NCI-H146 treated with DMSO at 0.1 percent for 48 hours (cell line): ENCODE measurements around the gene DDIT4.

ENCODE experiments used
- DNase-seq: peaks from one replicate; lab custom pipeline; 2025; ENCODE audit not compliant: unreplicated experiment; lab: John Stamatoyannopoulos, UW

DDIT4 gene

DNA sequence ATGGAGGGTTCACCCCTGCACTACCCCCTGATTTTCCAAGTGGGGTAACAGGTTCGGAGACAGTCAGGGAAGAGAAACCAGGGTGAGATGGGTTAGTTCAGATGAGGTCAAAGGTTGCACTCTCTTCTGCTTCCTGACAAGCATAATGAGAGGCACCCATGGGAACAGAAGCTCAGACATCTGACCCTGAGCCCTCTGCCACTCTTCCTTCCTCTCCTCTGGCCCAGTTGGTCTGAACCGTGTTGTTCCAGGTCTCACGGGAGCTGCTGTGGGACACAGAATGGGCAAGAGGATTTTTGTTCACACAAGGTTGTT, 42.6 kb downstream of the DDIT4 start:
- DNase-seq, result no peak

DNA sequence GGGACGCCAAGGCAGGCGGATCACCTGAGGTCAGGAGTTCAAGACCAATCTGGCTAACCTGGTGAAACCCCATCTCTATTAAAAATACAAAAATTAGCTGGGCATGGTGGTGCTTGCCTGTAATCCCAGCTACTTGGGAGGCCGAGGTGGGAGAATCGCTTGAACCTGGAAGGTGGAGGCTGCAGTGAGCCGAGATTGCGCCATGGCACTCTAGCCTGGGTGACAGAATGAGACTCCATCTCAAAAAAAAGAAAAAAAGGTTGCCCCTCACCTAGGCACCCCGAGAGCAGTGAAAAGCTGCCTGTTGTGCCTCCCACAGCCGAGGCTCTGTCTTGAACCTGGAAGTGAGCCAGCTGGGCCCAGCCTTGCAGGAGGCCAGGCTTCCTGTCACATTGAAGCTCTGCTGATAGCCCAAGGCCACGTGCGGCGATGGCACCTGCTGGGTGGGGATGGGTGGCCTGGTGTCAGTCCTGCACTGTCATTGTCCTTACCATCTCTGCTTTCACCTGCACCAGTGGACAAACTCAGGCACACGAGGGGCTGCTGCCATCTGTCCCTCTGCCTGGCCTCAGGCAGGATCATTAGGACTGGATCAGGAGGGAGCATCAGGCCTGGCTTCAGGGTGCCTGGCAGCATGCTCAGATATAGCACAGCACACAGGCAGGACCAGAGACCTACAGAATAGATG, 43.2 kb downstream of the DDIT4 start:
- peak; percentile 76 for DNase-seq

DNA sequence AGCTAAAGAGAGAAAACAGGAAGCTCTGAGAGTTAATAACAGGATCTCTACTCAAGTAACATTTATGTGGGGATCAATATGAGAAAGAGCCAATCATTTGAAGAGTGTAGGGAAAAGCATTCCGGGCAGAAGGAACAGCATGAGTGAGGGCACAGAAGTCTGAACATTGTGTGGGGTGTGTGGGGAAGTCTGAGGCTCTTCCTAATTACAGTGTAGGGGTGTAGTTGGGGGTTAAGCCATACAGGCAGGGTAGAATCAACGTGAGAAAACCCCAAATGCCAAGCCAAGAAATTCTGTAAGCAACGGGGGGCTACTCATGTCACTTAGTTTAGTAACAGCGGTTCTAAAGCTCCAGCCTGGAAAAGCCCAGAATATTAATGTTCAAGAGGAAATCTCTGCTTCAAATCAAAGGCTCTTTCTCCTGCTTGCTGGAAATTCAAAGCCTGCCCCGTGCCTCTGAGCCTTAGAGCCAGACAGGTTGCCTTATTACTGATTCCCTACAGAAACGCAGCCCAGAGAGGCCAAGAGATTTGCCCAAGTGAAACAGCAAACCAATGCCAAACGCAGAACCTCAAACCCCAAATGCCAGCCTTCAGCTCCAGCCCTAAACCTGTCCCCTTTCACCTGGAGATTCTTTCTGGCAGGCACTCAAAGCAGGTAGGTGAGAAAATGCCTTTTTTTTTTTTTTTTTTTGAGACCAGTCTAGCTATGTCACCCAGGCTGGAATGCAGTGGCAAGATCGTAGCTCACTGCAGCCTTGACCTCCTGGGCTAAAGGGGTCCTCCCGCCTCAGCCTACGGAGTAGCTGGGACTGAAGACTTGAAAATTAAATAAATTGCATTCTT, 44.9 kb downstream of the DDIT4 start:
- DNase-seq, result no peak

DNA sequence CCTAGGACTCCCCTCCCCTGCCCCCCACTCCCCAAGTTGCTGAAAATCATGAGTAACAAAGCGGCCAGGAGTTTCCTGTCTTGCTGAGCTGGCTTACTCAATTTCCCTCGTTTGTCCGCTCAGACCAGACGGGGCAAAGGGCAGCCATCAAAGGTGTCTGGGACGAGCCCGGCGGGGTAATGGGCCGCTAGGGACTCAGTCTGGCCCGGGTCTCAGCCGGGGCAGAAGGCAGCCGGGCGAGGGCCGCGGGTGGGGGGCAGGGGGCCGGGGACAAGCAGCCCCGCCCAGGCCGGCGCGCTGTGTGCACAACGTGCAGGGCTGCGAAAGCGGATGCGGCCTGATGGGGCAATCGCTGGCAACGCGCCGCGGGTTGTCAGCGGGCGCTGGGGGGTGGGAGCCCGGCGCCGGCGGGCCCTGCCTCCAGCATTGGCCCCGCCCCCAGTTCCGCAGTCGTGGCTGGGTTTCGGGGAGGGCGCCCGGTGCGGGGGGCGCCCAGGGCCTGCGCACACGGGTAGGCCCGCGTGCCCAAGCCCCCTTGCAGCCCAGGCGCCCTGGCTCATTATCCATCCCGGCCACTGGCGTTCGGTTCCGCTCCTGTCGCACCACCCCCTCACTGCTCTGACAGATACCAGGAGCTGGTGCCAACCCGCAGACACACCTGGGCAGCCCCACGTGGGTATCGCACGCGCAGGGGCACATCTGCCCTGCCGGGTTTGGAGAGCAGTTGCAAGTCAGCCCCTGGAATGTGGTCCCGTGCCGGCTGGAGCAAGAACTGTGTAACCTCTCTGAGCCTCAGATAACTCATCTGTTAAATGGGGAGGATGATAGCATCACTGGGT, 45.9 kb downstream of the DDIT4 start:
- DNase-seq, result peak; percentile 43

DNA sequence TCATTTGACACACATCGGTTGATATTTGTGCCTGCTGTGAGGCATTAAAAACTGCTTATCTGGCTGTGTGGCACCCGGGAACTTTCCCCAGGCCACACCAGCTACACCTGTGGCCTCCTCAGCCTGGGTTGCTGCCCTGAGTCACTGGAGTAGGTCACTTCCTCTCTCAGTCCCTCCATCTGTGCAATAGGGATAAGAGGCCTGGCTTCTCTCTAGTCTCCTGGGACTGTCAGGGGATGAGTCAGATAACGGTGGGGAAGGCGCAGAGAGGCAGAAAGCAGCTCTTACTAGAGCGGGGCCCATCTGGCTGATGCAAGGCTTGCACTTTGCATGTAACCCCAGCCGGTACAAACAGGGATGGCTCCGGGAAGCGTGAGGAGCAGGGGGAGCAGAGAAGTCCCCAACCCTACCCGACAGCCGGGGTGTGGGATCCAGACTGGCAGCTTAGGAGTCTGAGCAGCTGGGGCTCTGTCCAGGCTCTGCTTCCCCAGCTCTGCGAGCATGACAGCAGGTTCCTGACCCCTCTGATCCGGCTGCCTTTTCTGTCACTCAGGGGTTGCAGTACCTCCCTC, 47.0 kb downstream of the DDIT4 start:
- DNase-seq, result peak; percentile 27

DNA sequence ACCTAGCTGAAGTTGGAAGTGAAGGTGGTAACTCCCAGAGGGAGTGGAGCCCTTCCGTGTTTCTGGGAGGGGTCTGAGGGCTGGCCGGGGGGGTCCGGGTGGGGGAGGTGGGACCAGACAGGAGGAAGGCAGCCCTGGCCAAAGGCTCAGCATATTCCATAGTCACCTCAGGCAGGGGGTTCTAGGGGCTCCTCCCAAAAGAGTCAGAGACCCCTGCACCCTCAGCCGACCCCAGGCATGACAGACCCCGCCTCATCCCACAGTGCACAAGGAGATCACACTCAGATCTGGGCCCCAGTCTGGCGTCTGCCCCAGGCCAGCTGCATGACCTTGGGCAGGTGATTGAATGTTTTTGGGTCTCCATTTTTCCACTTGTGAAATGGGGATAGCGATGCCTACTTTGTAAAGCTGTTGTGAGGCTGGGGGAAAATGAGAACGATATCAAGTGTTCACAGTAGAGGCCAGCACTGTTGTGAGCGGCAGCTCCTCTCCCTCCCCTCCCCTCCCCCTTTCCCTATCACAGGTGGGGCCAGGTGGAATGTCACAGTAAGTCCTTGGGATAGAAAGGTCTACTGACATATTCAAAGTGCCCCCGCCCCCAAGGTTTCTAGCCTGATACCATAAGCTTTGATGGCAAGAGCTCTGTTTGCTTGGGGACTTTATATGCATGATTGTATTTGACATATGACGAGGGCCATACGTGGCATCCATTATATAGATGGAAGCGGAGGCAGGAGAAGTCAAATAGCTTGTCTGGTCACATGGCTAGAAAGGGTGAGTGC, 47.7 kb downstream of the DDIT4 start:
- DNase-seq, result no peak

DNA sequence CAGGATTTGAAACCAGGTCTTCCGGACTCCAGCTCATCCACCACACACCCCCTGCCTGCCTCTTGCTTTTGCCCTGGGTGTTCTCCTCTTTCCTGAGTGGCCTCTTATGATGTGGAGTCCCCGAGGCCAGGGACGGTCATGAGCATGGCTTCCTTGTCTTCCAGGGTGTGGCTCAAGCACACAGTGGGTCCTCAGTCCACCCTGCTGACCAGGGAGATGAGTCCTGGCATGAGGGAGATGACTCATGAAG, 48.2 kb downstream of the DDIT4 start:
- no peak for DNase-seq

DNA sequence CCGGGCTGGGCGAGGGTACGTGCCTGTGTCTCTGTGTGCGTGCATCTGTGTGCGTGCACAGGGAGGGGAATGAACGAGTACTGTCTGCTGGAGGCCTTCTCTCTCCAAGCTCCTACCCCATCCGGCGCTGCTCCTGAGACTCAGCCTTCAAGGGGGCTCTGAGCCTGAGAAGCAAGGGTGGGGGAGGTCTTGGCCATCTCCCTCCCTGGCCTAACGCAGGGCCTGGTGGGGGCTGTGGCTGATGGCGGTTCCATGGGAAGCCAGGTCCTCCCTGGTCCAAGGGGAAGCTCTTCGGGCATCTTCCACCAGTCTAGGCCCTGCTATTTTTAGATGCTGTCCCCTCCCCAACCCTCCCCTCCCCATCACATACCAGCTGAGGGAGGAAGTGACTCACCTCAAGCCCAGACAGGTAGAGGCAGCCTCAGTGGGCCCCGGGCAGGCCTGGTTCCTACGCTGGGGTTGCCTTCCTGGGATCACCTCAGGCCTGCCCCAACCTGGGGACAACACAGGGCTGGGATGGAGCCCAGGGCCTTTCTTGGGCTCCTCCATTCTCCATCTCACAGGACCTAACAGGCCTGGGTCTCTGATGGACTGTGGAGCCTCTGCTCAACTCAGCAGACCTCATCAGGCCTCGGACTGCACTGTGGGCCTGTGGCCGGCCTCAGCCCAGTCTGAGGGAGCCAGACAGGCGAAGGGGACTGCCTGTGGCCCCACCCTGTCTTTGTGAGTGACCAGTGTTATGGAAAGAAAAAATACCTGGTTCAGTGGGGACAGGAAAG, 48.7 kb downstream of the DDIT4 start:
- no peak for DNase-seq

DNA sequence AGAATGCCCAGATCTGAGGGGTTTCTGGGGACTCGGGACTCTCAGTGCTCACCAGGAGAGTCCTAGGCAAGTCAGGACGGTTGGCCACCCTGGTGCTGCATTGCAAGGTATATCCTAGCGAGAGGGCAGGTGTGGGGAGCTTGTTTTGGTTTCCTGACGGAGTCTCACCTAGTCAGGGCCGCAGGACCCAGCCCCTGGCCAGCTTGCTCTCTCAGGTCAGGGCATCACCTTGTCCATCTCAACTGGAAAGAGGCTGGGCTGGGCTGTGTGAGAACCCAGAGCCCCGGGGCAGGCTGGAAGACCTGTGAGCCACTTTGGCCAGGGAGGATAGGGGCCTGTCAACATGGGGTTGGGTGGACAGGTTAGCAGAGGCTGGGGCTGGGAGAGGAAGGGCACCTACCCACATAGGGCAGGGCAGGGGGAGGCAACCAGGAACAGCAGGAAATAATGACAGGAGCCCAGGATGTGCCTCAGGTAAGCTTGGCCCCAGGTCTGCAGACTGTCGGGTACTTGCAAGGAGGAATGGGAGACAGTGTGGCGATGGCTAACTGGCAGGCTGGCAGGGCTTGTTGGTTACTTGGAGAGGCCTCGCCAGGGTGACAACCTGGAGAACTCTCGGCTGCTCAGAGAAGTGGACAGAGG, 49.5 kb downstream of the DDIT4 start:
- DNase-seq, result no peak

DNA sequence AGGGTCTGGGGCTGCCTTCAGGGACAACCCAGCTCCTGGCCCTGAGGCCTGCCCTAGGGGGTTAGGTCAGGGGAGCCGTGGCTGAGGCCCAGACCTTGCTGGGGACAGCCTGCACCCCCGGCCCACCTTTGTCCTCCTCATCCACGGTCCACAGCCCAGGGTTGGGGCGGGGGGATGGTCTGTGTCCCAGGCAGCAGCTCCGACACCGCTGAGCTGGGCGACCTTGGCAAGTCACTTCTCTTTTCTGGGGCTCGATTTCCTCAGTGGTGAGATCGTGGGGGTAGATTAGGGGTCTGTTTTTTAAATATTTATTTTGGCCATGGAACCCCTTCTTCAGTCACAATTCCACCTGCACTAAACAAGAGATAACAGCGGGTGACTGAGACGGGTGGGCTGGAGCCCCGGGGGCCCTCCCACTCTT, 50.1 kb downstream of the DDIT4 start:
- DNase-seq, result no peak
